Endothelial cell of umbilical vein (primary cell): ENCODE measurements around the gene LRRC8D.
"Not testable (repeated sequence)": the region's sequence is repeated elsewhere in the genome, so short reads cannot be mapped to it uniquely, and the experiment has no call there.

Source experiments
- CTCF ChIP-seq, 2 donors: IDR thresholded peaks; 1 replicate in 1 of 2; 2 replicates in 1 of 2; pipeline ENCODE4 v1.5.1; 2011; ENCODE audit warnings: low read length in 2 of 2, mild to moderate bottlenecking in 2 of 2, moderate library complexity in 2 of 2, control low read depth in 1 of 2, inconsistent platforms in 1 of 2, low read depth in 1 of 2; ENCODE audit not compliant: insufficient read depth in 1 of 2; ENCODE audit errors: extremely low read depth in 1 of 2
- EZH2 ChIP-seq: IDR thresholded peaks from 2 replicates; pipeline ENCODE4 v1.6.1; 2012; ENCODE audit warnings: borderline replicate concordance, low read depth, mild to moderate bottlenecking, moderate library complexity, low read length, inconsistent platforms; ENCODE audit not compliant: severe bottlenecking

DNA sequence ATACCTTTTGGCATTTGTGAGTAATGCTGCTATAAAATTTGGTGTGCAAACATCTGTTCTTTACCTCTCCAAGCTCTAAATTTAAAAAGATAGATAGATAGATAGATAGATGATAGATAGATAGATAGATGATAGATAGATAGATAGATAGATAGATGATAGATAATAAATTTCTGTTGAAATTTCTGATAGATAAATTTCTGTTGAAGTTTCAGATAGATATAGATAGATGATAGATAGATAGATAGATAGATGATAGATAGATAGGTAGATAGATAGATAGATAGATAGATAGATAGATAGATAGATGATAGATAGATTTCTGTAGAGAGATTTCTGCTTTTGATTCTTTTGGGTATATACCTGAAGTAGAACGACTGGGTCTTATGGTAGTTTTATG lies 44.7 kb upstream of the LRRC8D start:
- not testable (repeated sequence) for TF ChIP-seq CTCF (IDR thresholded peaks at IDR 0.05; ENCODE audit: extremely low read depth in 1 of 2, insufficient read depth in 1 of 2, low read depth in 1 of 2, low read length in 2 of 2); EZH2
